ENCODE results near the gene ACOT9.

DNA sequence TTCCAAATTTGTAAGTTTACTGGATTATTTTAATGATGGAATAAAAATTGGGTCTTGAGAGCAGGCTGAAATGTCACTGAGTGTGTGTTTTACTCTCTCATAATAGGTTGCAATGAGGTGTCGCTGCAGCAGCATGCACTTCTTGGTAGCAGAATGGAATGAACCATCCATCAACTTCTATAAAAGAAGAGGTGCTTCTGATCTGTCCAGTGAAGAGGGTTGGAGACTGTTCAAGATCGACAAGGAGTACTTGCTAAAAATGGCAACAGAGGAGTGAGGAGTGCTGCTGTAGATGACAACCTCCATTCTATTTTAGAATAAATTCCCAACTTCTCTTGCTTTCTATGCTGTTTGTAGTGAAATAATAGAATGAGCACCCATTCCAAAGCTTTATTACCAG lies 42.5 kb upstream of the ACOT9 start:
- TF ChIP-seq, protein P1, sequence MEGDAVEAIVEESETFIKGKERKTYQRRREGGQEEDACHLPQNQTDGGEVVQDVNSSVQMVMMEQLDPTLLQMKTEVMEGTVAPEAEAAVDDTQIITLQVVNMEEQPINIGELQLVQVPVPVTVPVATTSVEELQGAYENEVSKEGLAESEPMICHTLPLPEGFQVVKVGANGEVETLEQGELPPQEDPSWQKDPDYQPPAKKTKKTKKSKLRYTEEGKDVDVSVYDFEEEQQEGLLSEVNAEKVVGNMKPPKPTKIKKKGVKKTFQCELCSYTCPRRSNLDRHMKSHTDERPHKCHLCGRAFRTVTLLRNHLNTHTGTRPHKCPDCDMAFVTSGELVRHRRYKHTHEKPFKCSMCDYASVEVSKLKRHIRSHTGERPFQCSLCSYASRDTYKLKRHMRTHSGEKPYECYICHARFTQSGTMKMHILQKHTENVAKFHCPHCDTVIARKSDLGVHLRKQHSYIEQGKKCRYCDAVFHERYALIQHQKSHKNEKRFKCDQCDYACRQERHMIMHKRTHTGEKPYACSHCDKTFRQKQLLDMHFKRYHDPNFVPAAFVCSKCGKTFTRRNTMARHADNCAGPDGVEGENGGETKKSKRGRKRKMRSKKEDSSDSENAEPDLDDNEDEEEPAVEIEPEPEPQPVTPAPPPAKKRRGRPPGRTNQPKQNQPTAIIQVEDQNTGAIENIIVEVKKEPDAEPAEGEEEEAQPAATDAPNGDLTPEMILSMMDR (IDR thresholded peaks at IDR 0.05): no peak
- TF ChIP-seq POLR2A (IDR thresholded peaks at IDR 0.05): no peak
